Measurements from ENCODE around the gene ODAD4. TPM values are rescaled to one million over a fixed set of nuclear protein-coding genes. Genes with fewer than 3 reads are reported as not detected.

The ODAD4 gene
- polyA plus RNA-seq, 1 of the 3 experiments (the other 2 are of a cell fraction): 1.1 TPM

DNA sequence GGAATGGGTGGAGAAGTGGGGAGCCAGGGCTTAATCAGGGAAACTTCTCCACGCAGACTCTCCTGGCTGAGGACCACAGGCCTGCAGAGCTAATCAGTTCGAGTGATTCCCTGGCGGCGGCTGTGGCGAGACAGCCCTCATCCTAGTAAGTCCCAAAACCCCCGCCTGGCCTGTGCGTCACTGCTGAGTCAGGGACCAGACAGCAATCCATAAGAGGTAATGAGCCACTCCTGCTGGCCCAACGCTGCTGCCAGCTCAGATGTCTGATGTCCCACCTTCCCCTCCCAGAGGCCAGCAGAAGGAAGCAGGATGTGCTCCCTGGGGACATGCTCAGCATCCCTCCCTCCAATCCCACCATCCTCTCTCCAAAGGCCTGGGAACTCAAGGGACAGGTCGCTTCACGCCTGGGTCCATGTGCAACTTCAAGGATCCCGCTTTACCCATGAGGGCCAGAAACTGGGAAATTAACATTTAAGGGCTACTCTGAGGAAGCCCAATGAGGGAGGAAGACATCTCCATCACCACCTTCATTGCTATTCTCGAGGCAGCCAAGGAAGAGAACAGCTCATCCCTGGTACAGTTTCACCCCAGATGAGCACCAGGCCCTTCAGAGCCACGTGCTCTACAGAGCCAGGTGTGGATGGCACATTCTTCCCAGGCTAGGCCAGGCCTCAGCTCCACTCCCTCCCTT lies 19.6 kb upstream of the ODAD4 start:
- Histone ChIP-seq H3K9ac (peak overlapping the region; percentile 52; the same call in 1 of the 2 replicates), H3F3A (replicated peaks; ENCODE audit: insufficient read depth) (peaks cover 51% of the 10 kb centered on the region), H3K4me1 (ENCODE audit: control insufficient read depth in 1 of 2, insufficient read depth in 2 of 2, low read depth in 1 of 2, low read length in 1 of 2) (peaks cover 44 to 71% of the 10 kb centered on the region in 2 experiments), H3K9me3 (no peaks in the 10 kb centered on the region), H3K4me2 (peak overlapping the region; percentile 69), H3K79me2 (ENCODE audit: insufficient read depth) (peaks cover 75% of the 10 kb centered on the region), H3K4me3 (ENCODE audit: low read depth in 2 of 2, low read length in 1 of 2) (no peak overlapping the region), H3K27me3 (ENCODE audit: insufficient read depth) (no peaks in the 10 kb centered on the region), H4K20me1 (ENCODE audit: insufficient read depth) (peaks cover 51% of the 10 kb centered on the region), H3K36me3 (replicated peaks in 1 of 2; ENCODE audit: control insufficient read depth in 1 of 2, insufficient read depth in 2 of 2, low read length in 1 of 2) (peaks cover 49 to 52% of the 10 kb centered on the region in 2 experiments), H3K27ac (ENCODE audit: low read depth in 2 of 2, low read length in 1 of 2) (peak overlapping the region; percentile 72 to 91), H2AFZ (ENCODE audit: low read depth) (no peak overlapping the region), H3K9me2 (no peaks in the 10 kb centered on the region)
- CTCF ChIA-PET: interaction anchor here (0.7 to 1.0 kb wide), 2 partner anchors 48 to 170 kb away, joined by 3 to 4 read pairs; no protein-coding TSS in a partner anchor
- 27% methylated on average over 13 of the region's 13 CpGs for WGBS (ENCODE audit: low lambda C conversion rate)
- POLR2A ChIA-PET: interaction anchor here (1.4 kb wide), 1 partner anchor 12 kb away, joined by 3 read pairs; no protein-coding TSS in a partner anchor
- no peak for DNase-seq
- TF ChIP-seq ELF1 (IDR thresholded peaks at IDR 0.05): no peak
- peak in 1 of 2 experiments; percentile 71; a peak in 1 of 4 replicates for TF ChIP-seq EP300 (IDR thresholded peaks at IDR 0.05; ENCODE audit: borderline replicate concordance in 1 of 2, low read depth in 1 of 2, low read length in 1 of 2)
- TF ChIP-seq RXRA (IDR thresholded peaks at IDR 0.05; ENCODE audit: borderline replicate concordance, low read depth): peak; percentile 66; the same call in 1 of the 2 replicates
- TF ChIP-seq GABPA (IDR thresholded peaks at IDR 0.05; ENCODE audit: low read depth): peak; percentile 23; the same call in 1 of the 2 replicates
- TF ChIP-seq, protein P1, sequence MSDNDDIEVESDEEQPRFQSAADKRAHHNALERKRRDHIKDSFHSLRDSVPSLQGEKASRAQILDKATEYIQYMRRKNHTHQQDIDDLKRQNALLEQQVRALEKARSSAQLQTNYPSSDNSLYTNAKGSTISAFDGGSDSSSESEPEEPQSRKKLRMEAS (IDR thresholded peaks at IDR 0.05; ENCODE audit: low read depth): peak; percentile 79
- 0 out of 2 replicates have a peak, but pooled peaks have one; percentile 4 for TF ChIP-seq YY1 (IDR thresholded peaks at IDR 0.05; ENCODE audit: low read depth)
- no peak for TF ChIP-seq MXI1 (IDR thresholded peaks at IDR 0.05; ENCODE audit: low read depth, low read length)
- TF ChIP-seq MEF2A (IDR thresholded peaks at IDR 0.05; ENCODE audit: borderline replicate concordance, low read depth): no peak
- TF ChIP-seq, protein P2, sequence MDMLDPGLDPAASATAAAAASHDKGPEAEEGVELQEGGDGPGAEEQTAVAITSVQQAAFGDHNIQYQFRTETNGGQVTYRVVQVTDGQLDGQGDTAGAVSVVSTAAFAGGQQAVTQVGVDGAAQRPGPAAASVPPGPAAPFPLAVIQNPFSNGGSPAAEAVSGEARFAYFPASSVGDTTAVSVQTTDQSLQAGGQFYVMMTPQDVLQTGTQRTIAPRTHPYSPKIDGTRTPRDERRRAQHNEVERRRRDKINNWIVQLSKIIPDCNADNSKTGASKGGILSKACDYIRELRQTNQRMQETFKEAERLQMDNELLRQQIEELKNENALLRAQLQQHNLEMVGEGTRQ (IDR thresholded peaks at IDR 0.05; ENCODE audit: borderline replicate concordance, low read depth, low read length): no peak
- TF ChIP-seq, protein P3, sequence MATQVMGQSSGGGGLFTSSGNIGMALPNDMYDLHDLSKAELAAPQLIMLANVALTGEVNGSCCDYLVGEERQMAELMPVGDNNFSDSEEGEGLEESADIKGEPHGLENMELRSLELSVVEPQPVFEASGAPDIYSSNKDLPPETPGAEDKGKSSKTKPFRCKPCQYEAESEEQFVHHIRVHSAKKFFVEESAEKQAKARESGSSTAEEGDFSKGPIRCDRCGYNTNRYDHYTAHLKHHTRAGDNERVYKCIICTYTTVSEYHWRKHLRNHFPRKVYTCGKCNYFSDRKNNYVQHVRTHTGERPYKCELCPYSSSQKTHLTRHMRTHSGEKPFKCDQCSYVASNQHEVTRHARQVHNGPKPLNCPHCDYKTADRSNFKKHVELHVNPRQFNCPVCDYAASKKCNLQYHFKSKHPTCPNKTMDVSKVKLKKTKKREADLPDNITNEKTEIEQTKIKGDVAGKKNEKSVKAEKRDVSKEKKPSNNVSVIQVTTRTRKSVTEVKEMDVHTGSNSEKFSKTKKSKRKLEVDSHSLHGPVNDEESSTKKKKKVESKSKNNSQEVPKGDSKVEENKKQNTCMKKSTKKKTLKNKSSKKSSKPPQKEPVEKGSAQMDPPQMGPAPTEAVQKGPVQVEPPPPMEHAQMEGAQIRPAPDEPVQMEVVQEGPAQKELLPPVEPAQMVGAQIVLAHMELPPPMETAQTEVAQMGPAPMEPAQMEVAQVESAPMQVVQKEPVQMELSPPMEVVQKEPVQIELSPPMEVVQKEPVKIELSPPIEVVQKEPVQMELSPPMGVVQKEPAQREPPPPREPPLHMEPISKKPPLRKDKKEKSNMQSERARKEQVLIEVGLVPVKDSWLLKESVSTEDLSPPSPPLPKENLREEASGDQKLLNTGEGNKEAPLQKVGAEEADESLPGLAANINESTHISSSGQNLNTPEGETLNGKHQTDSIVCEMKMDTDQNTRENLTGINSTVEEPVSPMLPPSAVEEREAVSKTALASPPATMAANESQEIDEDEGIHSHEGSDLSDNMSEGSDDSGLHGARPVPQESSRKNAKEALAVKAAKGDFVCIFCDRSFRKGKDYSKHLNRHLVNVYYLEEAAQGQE (IDR thresholded peaks at IDR 0.05; ENCODE audit: low read depth, low read length): no peak
- no peak for TF ChIP-seq NRF1 (IDR thresholded peaks at IDR 0.05; ENCODE audit: low read depth, low read length)
- TF ChIP-seq FOSL2 (IDR thresholded peaks at IDR 0.05; ENCODE audit: borderline replicate concordance, low read depth): peak; percentile 94
- TF ChIP-seq, protein P4, sequence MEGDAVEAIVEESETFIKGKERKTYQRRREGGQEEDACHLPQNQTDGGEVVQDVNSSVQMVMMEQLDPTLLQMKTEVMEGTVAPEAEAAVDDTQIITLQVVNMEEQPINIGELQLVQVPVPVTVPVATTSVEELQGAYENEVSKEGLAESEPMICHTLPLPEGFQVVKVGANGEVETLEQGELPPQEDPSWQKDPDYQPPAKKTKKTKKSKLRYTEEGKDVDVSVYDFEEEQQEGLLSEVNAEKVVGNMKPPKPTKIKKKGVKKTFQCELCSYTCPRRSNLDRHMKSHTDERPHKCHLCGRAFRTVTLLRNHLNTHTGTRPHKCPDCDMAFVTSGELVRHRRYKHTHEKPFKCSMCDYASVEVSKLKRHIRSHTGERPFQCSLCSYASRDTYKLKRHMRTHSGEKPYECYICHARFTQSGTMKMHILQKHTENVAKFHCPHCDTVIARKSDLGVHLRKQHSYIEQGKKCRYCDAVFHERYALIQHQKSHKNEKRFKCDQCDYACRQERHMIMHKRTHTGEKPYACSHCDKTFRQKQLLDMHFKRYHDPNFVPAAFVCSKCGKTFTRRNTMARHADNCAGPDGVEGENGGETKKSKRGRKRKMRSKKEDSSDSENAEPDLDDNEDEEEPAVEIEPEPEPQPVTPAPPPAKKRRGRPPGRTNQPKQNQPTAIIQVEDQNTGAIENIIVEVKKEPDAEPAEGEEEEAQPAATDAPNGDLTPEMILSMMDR (IDR thresholded peaks at IDR 0.05): peak; percentile 10; the same call in 1 of the 2 replicates
- TF ChIP-seq GATA2 (CRISPR knock-in tag; IDR thresholded peaks at IDR 0.05): no peak
- TF ChIP-seq POLR2AphosphoS5 (IDR thresholded peaks at IDR 0.05; ENCODE audit: low read depth, low read length): peak; percentile 44; the same call in 1 of the 2 replicates
- TF ChIP-seq EZH2phosphoT487 (IDR thresholded peaks at IDR 0.05; ENCODE audit: borderline replicate concordance, low read depth): no peak
- peak; percentile 75; the same call in 1 of the 2 replicates for TF ChIP-seq NFIC (IDR thresholded peaks at IDR 0.05; ENCODE audit: borderline replicate concordance)
- no peak for TF ChIP-seq SMC3 (IDR thresholded peaks at IDR 0.05; ENCODE audit: low read depth, low read length)
- no peak for TF ChIP-seq CHD2 (IDR thresholded peaks at IDR 0.05; ENCODE audit: low read length, partially characterized antibody)
- TF ChIP-seq JUND (IDR thresholded peaks at IDR 0.05): peak; percentile 75
- peak; percentile 35; the same call in 1 of the 2 replicates for TF ChIP-seq SIN3A (IDR thresholded peaks at IDR 0.05; ENCODE audit: borderline replicate concordance, low read depth, low read length)
- TF ChIP-seq, protein P5, sequence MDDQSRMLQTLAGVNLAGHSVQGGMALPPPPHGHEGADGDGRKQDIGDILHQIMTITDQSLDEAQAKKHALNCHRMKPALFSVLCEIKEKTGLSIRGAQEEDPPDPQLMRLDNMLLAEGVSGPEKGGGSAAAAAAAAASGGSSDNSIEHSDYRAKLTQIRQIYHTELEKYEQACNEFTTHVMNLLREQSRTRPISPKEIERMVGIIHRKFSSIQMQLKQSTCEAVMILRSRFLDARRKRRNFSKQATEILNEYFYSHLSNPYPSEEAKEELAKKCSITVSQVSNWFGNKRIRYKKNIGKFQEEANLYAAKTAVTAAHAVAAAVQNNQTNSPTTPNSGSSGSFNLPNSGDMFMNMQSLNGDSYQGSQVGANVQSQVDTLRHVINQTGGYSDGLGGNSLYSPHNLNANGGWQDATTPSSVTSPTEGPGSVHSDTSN (IDR thresholded peaks at IDR 0.05): peak; percentile 73
- no peak for TF ChIP-seq FOXM1 (IDR thresholded peaks at IDR 0.05; ENCODE audit: low read depth)
- TF ChIP-seq, protein P6, sequence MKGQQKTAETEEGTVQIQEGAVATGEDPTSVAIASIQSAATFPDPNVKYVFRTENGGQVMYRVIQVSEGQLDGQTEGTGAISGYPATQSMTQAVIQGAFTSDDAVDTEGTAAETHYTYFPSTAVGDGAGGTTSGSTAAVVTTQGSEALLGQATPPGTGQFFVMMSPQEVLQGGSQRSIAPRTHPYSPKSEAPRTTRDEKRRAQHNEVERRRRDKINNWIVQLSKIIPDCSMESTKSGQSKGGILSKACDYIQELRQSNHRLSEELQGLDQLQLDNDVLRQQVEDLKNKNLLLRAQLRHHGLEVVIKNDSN (IDR thresholded peaks at IDR 0.05; ENCODE audit: borderline replicate concordance, low read depth): no peak
- TF ChIP-seq TEAD4 (IDR thresholded peaks at IDR 0.05; ENCODE audit: borderline replicate concordance, insufficient read depth): no peak
